ENCODE measurements around the gene FBXO24.

- TF ChIP-seq CTCF (IDR thresholded peaks at IDR 0.05; ENCODE audit: low read length) (no peak), EZH2 (IDR thresholded peaks at IDR 0.05; ENCODE audit: borderline replicate concordance, low read length) (no peak)
These were observed 27.5 kb downstream of the FBXO24 start for GRCh38 chr7:100613412-100614175.

All from OCI-LY1 (cell line).